ENCODE measurements around the gene VKORC1.

VKORC1 gene

GRCh38 chr16:31131416-31131815 lies 36.8 kb upstream of the VKORC1 start:
- TF ChIP-seq SIN3A (IDR thresholded peaks at IDR 0.05; ENCODE audit: borderline replicate concordance, insufficient read depth, low read length) (no peak), POLR2AphosphoS5 (IDR thresholded peaks at IDR 0.05; ENCODE audit: low read depth, low read length) (no peak), TAF1 (IDR thresholded peaks at IDR 0.05; ENCODE audit: borderline replicate concordance, insufficient read depth, low read length) (no peak), FOXP2 (optimal IDR thresholded peaks at IDR 0.05; ENCODE audit: borderline replicate concordance, extremely low read depth, extremely low read length, insufficient read depth) (no peak), REST (IDR thresholded peaks at IDR 0.05; ENCODE audit: insufficient read depth in 1 of 2, low read depth in 2 of 2, low read length in 2 of 2) (no peak)

GRCh38 chr16:31130899-31131298 lies 36.3 kb upstream of the VKORC1 start:
- TF ChIP-seq FOXP2 (optimal IDR thresholded peaks at IDR 0.05; ENCODE audit: borderline replicate concordance, extremely low read depth, extremely low read length, insufficient read depth) (no peak), TAF1 (IDR thresholded peaks at IDR 0.05; ENCODE audit: borderline replicate concordance, insufficient read depth, low read length) (no peak), REST (IDR thresholded peaks at IDR 0.05; ENCODE audit: insufficient read depth in 1 of 2, low read depth in 2 of 2, low read length in 2 of 2) (no peak), SIN3A (IDR thresholded peaks at IDR 0.05; ENCODE audit: borderline replicate concordance, insufficient read depth, low read length) (no peak), POLR2AphosphoS5 (IDR thresholded peaks at IDR 0.05; ENCODE audit: low read depth, low read length) (no peak)

DNA sequence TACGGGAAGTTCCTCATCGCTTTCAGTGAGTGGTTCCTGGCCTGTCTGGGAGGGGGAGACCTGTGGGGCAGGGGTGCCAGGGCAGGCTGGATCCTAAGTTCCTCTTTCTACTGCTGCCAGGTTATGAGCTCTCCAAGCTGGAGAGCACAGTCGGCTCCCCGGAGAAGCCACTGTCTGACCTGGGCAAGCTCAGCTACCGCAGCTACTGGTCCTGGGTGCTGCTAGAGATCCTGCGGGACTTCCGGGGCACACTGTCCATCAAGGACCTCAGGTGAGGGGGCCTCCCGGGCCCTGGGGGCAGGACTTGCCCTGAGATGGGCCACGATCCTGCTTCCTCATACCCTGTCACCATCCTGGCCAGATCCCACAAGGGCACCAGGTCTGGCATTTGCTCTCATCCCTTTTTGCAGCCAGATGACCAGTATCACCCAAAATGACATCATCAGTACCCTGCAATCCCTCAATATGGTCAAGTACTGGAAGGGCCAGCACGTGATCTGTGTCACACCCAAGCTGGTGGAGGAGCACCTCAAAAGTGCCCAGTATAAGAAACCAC lies 35.8 kb upstream of the VKORC1 start:
- TF ChIP-seq TAF1 (IDR thresholded peaks at IDR 0.05; ENCODE audit: borderline replicate concordance, insufficient read depth, low read length) (no peak), POLR2AphosphoS5 (IDR thresholded peaks at IDR 0.05; ENCODE audit: low read depth, low read length) (no peak), SIN3A (IDR thresholded peaks at IDR 0.05; ENCODE audit: borderline replicate concordance, insufficient read depth, low read length) (no peak), FOXP2 (optimal IDR thresholded peaks at IDR 0.05; ENCODE audit: borderline replicate concordance, extremely low read depth, extremely low read length, insufficient read depth) (no peak), REST (IDR thresholded peaks at IDR 0.05; ENCODE audit: insufficient read depth in 1 of 2, low read depth in 2 of 2, low read length in 2 of 2) (no peak)

GRCh38 chr16:31129568-31130335 lies 35.2 kb upstream of the VKORC1 start:
- TF ChIP-seq FOXP2 (optimal IDR thresholded peaks at IDR 0.05; ENCODE audit: borderline replicate concordance, extremely low read depth, extremely low read length, insufficient read depth) (no peak), REST (IDR thresholded peaks at IDR 0.05; ENCODE audit: insufficient read depth in 1 of 2, low read depth in 2 of 2, low read length in 2 of 2) (no peak), SIN3A (IDR thresholded peaks at IDR 0.05; ENCODE audit: borderline replicate concordance, insufficient read depth, low read length) (no peak), POLR2AphosphoS5 (IDR thresholded peaks at IDR 0.05; ENCODE audit: low read depth, low read length) (no peak), TAF1 (IDR thresholded peaks at IDR 0.05; ENCODE audit: borderline replicate concordance, insufficient read depth, low read length) (no peak)
